ENCODE measurements around the gene PRICKLE1.

Gene PRICKLE1

GRCh38 chr12:42589465-42590329 lies at the start of gene PRICKLE1:
TSS of gene PRICKLE1 (minus strand) at chr12:42589746. CDS start at chr12:42472516, 117,230 bp downstream.
- in situ Hi-C loops (cut with HindIII; ENCODE audit: low pct_unique_long_range_greater_than_20kb, low sequenced_read_pairs) = no loop called here
- TF ChIP-seq JUND (IDR thresholded peaks at IDR 0.05; ENCODE audit: low read depth) = no peak
- peak in 1 of 2 experiments; percentile 42 for DNase-seq (ENCODE audit: low read depth in 1 of 2, low spot score in 1 of 2)

DNA sequence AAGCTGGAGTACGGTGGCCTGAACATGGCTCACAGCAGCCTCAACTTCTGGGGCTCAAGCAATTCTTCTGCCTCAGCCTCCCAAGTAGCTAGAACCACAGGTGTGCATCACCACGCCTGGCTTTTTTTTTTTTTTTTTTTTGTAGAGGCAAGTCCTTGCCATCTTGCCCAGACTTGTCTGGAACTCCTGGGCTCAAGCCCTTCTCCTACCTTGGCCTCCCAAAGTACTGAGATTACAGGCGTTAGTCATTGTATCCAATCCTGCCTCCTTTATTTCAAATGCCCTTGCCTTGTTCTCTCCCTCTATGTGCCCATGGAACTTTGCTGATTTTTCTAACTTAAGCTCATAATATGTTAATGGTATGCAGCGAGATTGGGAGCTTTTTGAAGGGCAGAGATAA lies 49.2 kb upstream of the PRICKLE1 start:
- in situ Hi-C loops (cut with HindIII; ENCODE audit: low pct_unique_long_range_greater_than_20kb, low sequenced_read_pairs) = no loop called here
- no peak for TF ChIP-seq JUND (IDR thresholded peaks at IDR 0.05; ENCODE audit: low read depth)
- no peak for DNase-seq (ENCODE audit: low read depth in 1 of 2, low spot score in 1 of 2)

GRCh38 chr12:42638011-42638410 lies 48.5 kb upstream of the PRICKLE1 start:
- no peak for TF ChIP-seq JUND (IDR thresholded peaks at IDR 0.05; ENCODE audit: low read depth)
- in situ Hi-C loops (cut with HindIII; ENCODE audit: low pct_unique_long_range_greater_than_20kb, low sequenced_read_pairs) = no loop called here

GRCh38 chr12:42636993-42637392 lies 47.4 kb upstream of the PRICKLE1 start:
- no peak for TF ChIP-seq JUND (IDR thresholded peaks at IDR 0.05; ENCODE audit: low read depth)
- in situ Hi-C loops (cut with HindIII; ENCODE audit: low pct_unique_long_range_greater_than_20kb, low sequenced_read_pairs) = no loop called here
- DNase-seq (ENCODE audit: low read depth in 1 of 2, low spot score in 1 of 2) = no peak

More at GRCh38 chr12:42638011-42638410, 48.5 kb upstream of the PRICKLE1 start:
- no peak for DNase-seq (ENCODE audit: low read depth in 1 of 2, low spot score in 1 of 2)

- in situ Hi-C loops (cut with HindIII; ENCODE audit: low pct_unique_long_range_greater_than_20kb, low sequenced_read_pairs) = no loop called here
- DNase-seq (ENCODE audit: low read depth in 1 of 2, low spot score in 1 of 2) = no peak
- no peak for TF ChIP-seq JUND (IDR thresholded peaks at IDR 0.05; ENCODE audit: low read depth)
Observed at GRCh38 chr12:42633594-42633993, 44.0 kb upstream of the PRICKLE1 start.

GRCh38 chr12:42631513-42631912 lies 42.0 kb upstream of the PRICKLE1 start:
- in situ Hi-C loops (cut with HindIII; ENCODE audit: low pct_unique_long_range_greater_than_20kb, low sequenced_read_pairs) = no loop called here
- TF ChIP-seq JUND (IDR thresholded peaks at IDR 0.05; ENCODE audit: low read depth) = no peak
- DNase-seq (ENCODE audit: low read depth in 1 of 2, low spot score in 1 of 2) = no peak

GRCh38 chr12:42630314-42630713 lies 40.8 kb upstream of the PRICKLE1 start:
- TF ChIP-seq JUND (IDR thresholded peaks at IDR 0.05; ENCODE audit: low read depth) = no peak
- in situ Hi-C loops (cut with HindIII; ENCODE audit: low pct_unique_long_range_greater_than_20kb, low sequenced_read_pairs) = no loop called here
- no peak for DNase-seq (ENCODE audit: low read depth in 1 of 2, low spot score in 1 of 2)

DNA sequence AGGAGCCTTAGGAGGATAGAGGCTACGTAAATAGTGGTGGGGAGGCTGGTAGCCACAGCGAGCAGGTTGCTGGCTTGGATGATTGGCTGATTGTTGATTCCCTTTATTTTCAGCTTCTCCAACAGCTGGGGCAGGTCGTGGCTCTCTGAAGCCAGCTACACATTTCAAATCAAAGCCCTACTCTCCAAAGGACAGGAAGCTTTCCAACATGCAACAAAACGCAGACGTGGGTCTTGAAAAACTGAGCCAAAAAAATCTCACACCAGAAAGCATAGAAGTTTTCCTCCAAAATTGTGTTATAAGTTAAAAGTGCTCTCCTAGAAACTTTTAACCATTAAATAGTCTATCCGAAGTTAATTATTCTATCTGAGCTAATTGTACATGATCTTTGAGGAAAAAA lies 37.6 kb upstream of the PRICKLE1 start:
- no peak for TF ChIP-seq JUND (IDR thresholded peaks at IDR 0.05; ENCODE audit: low read depth)
- in situ Hi-C loops (cut with HindIII; ENCODE audit: low pct_unique_long_range_greater_than_20kb, low sequenced_read_pairs) = no loop called here
- DNase-seq (ENCODE audit: low read depth in 1 of 2, low spot score in 1 of 2) = no peak

- DNase-seq (ENCODE audit: low read depth in 1 of 2, low spot score in 1 of 2) = peak in 1 of 2 experiments; percentile 17
- TF ChIP-seq JUND (IDR thresholded peaks at IDR 0.05; ENCODE audit: low read depth) = no peak
- in situ Hi-C loops (cut with HindIII; ENCODE audit: low pct_unique_long_range_greater_than_20kb, low sequenced_read_pairs) = no loop called here
Observed at GRCh38 chr12:42625611-42626010, 36.1 kb upstream of the PRICKLE1 start.

- no peak for TF ChIP-seq JUND (IDR thresholded peaks at IDR 0.05; ENCODE audit: low read depth)
- peak in 1 of 2 experiments; percentile 68 for DNase-seq (ENCODE audit: low read depth in 1 of 2, low spot score in 1 of 2)
- in situ Hi-C loops (cut with HindIII; ENCODE audit: low pct_unique_long_range_greater_than_20kb, low sequenced_read_pairs) = no loop called here
Observed at GRCh38 chr12:42617622-42618021, 28.1 kb upstream of the PRICKLE1 start.

DNA sequence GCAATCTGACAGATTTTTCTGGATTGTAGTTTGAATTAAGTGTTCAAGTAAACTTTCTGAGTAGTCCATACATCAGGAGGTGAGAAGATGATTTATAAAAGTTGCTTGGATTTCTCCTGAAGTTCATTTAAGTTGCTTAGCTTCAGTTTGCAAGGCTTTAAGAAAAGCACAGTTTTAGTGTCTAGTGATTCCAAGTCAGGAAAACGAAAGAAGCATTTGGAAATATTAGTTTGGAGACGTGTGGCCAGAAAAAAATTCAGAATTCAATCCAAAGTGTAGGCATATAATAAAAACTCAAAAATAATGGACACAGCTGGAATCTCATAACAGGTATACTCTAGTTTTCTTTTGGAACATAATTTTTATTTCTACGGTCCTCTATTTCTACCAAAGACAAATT lies 25.5 kb upstream of the PRICKLE1 start:
- TF ChIP-seq JUND (IDR thresholded peaks at IDR 0.05; ENCODE audit: low read depth) = no peak
- in situ Hi-C loops (cut with HindIII; ENCODE audit: low pct_unique_long_range_greater_than_20kb, low sequenced_read_pairs) = no loop called here
- no peak for DNase-seq (ENCODE audit: low read depth in 1 of 2, low spot score in 1 of 2)

- TF ChIP-seq JUND (IDR thresholded peaks at IDR 0.05; ENCODE audit: low read depth) = no peak
- in situ Hi-C loops (cut with HindIII; ENCODE audit: low pct_unique_long_range_greater_than_20kb, low sequenced_read_pairs) = no loop called here
Observed at GRCh38 chr12:42612231-42612613, 22.7 kb upstream of the PRICKLE1 start.

DNA sequence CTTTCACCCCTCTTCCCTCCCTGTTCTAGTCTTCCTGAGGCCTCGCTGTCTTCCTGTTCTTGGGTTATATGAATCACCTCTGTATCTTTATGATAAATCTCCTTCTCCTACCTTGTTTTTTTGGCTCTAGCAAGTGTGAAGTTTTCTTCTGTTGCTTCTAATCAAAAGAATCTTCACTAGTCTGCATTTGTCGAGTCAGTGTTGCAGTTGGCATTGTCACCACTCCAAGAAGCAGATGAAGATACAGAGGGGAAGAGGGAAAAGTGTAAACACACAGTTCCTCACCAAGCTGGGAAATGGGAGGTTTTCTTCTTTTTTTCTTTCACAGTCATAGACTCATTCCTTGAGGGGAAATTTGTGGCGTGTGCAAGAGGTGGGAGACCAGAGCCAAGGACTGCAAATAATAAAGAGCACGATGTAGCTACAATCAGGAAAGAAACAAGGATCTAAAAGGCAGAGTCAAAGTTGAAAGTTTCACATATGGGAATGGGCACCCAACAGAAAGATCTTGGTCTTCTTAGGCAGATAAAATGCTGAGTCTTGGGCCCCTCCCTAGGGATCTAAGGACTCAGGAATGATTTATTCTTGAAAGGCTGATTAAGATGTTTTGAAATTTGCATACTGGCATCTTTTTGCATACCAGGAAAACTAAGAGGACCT lies 22.2 kb upstream of the PRICKLE1 start:
- TF ChIP-seq JUND (IDR thresholded peaks at IDR 0.05; ENCODE audit: low read depth) = no peak
- in situ Hi-C loops (cut with HindIII; ENCODE audit: low pct_unique_long_range_greater_than_20kb, low sequenced_read_pairs) = no loop called here
- DNase-seq (ENCODE audit: low read depth in 1 of 2, low spot score in 1 of 2) = no peak

More at GRCh38 chr12:42612231-42612613, 22.7 kb upstream of the PRICKLE1 start:
- no peak for DNase-seq (ENCODE audit: low read depth in 1 of 2, low spot score in 1 of 2)

Data from T47D (cell line).